Measurements from ENCODE around the gene NDUFA6.

- TF ChIP-seq POLR2AphosphoS5 (IDR thresholded peaks at IDR 0.05) (no peak), POLR2A (IDR thresholded peaks at IDR 0.05) (no peak), CTCF (IDR thresholded peaks at IDR 0.05) (no peak)
These were observed 51.3 kb downstream of the NDUFA6 start for GRCh38 chr22:42039271-42039670.
